ENCODE results near the gene PSME3. TPM values are rescaled to one million over a fixed set of nuclear protein-coding genes. Genes with fewer than 3 reads are reported as not detected.

PSME3 gene, protein sequence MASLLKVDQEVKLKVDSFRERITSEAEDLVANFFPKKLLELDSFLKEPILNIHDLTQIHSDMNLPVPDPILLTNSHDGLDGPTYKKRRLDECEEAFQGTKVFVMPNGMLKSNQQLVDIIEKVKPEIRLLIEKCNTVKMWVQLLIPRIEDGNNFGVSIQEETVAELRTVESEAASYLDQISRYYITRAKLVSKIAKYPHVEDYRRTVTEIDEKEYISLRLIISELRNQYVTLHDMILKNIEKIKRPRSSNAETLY
- total RNA-seq (2014; rRNA removed; shearing (Covaris generic)), result 178 and 201 TPM in 2 replicates
- 85.2 and 93.5 TPM in 2 replicates for polyA plus RNA-seq (2016; fragmentation: Nextera tagmentation; extraction: Ambion mirVana)
- long read RNA-seq, transcript PSME3-210 (11 exons, 998 nt), result major isoform, 38 of 60 reads
- long read RNA-seq, partial matches to known transcripts, result 4 of 60 reads
- long read RNA-seq, other reads (novel, unspliced or antisense), result 18 of 60 reads

DNA sequence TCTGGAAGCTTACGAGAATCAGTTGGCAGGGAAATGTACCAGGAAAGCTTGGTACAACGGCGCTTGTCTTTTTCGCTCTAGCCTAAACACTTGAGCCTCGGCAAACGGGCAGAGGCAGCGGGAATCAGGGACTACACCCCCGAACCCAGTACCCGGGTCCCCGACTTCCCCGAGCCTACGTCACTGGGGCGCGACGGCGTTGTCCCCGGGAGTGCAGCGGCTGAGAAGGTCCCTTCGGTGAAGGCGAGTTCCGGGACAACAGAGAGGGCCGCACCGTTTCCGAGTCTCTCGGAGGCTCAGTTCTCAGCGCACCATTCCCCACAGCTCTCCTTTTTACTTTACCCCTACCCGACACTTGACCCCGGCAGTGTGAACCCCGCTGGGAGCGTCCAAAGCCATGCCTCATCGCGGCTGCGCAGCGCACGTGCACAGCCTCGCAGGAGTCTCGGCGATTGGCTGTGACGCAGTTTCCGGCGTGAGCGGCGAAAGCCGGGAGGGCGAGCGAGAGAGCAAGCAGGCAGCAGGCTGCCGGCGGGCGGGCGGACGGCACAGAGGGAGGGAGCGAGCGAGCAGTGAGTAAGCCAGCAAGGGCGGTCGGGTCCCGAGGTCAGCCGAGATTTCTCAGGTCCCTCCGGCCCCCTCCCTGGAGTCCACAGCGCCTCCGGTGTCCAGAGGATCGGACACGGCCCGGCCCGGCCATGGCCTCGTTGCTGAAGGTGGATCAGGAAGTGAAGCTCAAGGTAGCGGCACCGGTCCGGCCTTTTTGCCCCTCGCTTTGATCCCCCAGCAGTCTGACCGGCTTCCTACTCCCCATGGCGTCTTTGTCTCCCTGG is at the start of gene PSME3:
Gene PSME3 (plus strand): TSS at position 464 of the 833 bp plus-strand sequence. CDS start 235 bp downstream, at position 699.
- H3K36me3 Mint-ChIP-seq (ENCODE audit: low read depth), result peaks cover 39% of the 10 kb centered on the region
- Histone ChIP-seq H4K20me1 (replicated peaks; ENCODE audit: insufficient read depth) (peaks cover 8% of the 10 kb centered on the region; the same call in 1 of the 2 replicates), H3K9me2 (ENCODE audit: insufficient read depth) (no peaks in the 10 kb centered on the region), H3F3A (replicated peaks; ENCODE audit: low read depth) (no peaks in the 10 kb centered on the region; the same call in 1 of the 2 replicates), H3K4me1 (ENCODE audit: insufficient read depth) (peaks cover 5% of the 10 kb centered on the region; the same call in 1 of the 2 replicates), H3K4me3 (peak within 1 kb of the TSS; percentile 99), H3K79me2 (replicated peaks; ENCODE audit: insufficient read depth) (peaks cover 30% of the 10 kb centered on the region), H3K36me3 (ENCODE audit: insufficient read depth) (peaks cover 29% of the 10 kb centered on the region), H3K27ac (ENCODE audit: low read depth) (peak within 1 kb of the TSS; percentile 95), H2AFZ (peak within 1 kb of the TSS; percentile 53), H3K27me3 (ENCODE audit: insufficient read depth) (no peaks in the 10 kb centered on the region), H3K4me2 (peak within 1 kb of the TSS; percentile 100)
- peak within 1 kb of the TSS; percentile 95 for H3K4me3 Mint-ChIP-seq
- peak; percentile 95 for DNase-seq (ENCODE audit: low spot score)
- H3K9me3 Mint-ChIP-seq, result no peaks in the 10 kb centered on the region
- peak within 1 kb of the TSS; percentile 100 for H3K27ac Mint-ChIP-seq
- peaks cover 16% of the 10 kb centered on the region for H3K4me1 Mint-ChIP-seq
- TF ChIP-seq CREB1 (CRISPR knock-in tag; IDR thresholded peaks at IDR 0.05; ENCODE audit: low read depth), result peak; percentile 97
- TF ChIP-seq, protein P1, sequence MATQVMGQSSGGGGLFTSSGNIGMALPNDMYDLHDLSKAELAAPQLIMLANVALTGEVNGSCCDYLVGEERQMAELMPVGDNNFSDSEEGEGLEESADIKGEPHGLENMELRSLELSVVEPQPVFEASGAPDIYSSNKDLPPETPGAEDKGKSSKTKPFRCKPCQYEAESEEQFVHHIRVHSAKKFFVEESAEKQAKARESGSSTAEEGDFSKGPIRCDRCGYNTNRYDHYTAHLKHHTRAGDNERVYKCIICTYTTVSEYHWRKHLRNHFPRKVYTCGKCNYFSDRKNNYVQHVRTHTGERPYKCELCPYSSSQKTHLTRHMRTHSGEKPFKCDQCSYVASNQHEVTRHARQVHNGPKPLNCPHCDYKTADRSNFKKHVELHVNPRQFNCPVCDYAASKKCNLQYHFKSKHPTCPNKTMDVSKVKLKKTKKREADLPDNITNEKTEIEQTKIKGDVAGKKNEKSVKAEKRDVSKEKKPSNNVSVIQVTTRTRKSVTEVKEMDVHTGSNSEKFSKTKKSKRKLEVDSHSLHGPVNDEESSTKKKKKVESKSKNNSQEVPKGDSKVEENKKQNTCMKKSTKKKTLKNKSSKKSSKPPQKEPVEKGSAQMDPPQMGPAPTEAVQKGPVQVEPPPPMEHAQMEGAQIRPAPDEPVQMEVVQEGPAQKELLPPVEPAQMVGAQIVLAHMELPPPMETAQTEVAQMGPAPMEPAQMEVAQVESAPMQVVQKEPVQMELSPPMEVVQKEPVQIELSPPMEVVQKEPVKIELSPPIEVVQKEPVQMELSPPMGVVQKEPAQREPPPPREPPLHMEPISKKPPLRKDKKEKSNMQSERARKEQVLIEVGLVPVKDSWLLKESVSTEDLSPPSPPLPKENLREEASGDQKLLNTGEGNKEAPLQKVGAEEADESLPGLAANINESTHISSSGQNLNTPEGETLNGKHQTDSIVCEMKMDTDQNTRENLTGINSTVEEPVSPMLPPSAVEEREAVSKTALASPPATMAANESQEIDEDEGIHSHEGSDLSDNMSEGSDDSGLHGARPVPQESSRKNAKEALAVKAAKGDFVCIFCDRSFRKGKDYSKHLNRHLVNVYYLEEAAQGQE (IDR thresholded peaks at IDR 0.05; ENCODE audit: unreplicated experiment), result peak; percentile 26
- TF ChIP-seq, protein P2, sequence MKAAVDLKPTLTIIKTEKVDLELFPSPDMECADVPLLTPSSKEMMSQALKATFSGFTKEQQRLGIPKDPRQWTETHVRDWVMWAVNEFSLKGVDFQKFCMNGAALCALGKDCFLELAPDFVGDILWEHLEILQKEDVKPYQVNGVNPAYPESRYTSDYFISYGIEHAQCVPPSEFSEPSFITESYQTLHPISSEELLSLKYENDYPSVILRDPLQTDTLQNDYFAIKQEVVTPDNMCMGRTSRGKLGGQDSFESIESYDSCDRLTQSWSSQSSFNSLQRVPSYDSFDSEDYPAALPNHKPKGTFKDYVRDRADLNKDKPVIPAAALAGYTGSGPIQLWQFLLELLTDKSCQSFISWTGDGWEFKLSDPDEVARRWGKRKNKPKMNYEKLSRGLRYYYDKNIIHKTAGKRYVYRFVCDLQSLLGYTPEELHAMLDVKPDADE (IDR thresholded peaks at IDR 0.05), result peak; percentile 67; the same call in 1 of the 2 replicates
- no peak for TF ChIP-seq ZNF331 (CRISPR knock-in tag; IDR thresholded peaks at IDR 0.05; ENCODE audit: low read depth)
- TF ChIP-seq POLR2AphosphoS5 (IDR thresholded peaks at IDR 0.05; ENCODE audit: low read depth), result peak; percentile 98
- peak; percentile 93 for ATAC-seq
- H3K27me3 Mint-ChIP-seq (ENCODE audit: insufficient read depth, low read depth, poor library complexity), result peaks cover 10% of the 10 kb centered on the region

DNA sequence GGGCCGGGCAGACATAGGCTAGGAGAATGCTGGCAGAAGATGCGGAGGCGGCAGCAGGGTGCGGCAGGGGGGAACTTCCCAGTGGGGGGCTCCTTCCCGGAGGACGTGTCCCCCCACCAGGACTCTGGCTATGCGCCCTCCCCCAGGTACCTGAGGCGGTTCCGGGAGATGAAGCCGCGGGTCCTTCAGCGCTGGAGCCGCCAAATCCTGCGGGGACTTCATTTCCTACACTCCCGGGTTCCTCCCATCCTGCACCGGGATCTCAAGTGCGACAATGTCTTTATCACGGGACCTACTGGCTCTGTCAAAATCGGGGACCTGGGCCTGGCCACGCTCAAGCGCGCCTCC is 49.4 kb upstream of the PSME3 start:
- H3K36me3 Mint-ChIP-seq (ENCODE audit: low read depth), result peaks cover 10% of the 10 kb centered on the region; the same call in 1 of the 3 replicates
- DNase-seq (ENCODE audit: low spot score) (no peak), ATAC-seq (no peak)
- no peaks in the 10 kb centered on the region; the same call in 2 of the 3 replicates for H3K9me3 Mint-ChIP-seq
- H3F3A ChIP-seq (replicated peaks; ENCODE audit: low read depth), result peaks cover 12% of the 10 kb centered on the region; the same call in 1 of the 2 replicates
- no peak overlapping the region for H3K27ac ChIP-seq (ENCODE audit: low read depth)
- peaks cover 34% of the 10 kb centered on the region for H3K27me3 ChIP-seq (ENCODE audit: insufficient read depth)
- H3K9me2 ChIP-seq (ENCODE audit: insufficient read depth), result no peaks in the 10 kb centered on the region
- H2AFZ ChIP-seq, result no peak overlapping the region
- no peaks in the 10 kb centered on the region for H3K36me3 ChIP-seq (ENCODE audit: insufficient read depth)
- peaks cover 44% of the 10 kb centered on the region for H3K27me3 Mint-ChIP-seq (ENCODE audit: insufficient read depth, low read depth, poor library complexity)
- H3K79me2 ChIP-seq (replicated peaks; ENCODE audit: insufficient read depth), result no peaks in the 10 kb centered on the region
- H4K20me1 ChIP-seq (replicated peaks; ENCODE audit: insufficient read depth), result no peaks in the 10 kb centered on the region
- H3K4me3 Mint-ChIP-seq, result no peak overlapping the region
- peaks cover 21% of the 10 kb centered on the region; the same call in 1 of the 2 replicates for H3K4me1 ChIP-seq (ENCODE audit: insufficient read depth)
- peaks cover 24% of the 10 kb centered on the region for H3K4me1 Mint-ChIP-seq
- H3K27ac Mint-ChIP-seq, result no peak overlapping the region
- H3K4me2 ChIP-seq, result no peak overlapping the region
- H3K4me3 ChIP-seq, result no peak overlapping the region
- TF ChIP-seq CREB1 (CRISPR knock-in tag; IDR thresholded peaks at IDR 0.05; ENCODE audit: low read depth), result no peak
- TF ChIP-seq, protein P3, sequence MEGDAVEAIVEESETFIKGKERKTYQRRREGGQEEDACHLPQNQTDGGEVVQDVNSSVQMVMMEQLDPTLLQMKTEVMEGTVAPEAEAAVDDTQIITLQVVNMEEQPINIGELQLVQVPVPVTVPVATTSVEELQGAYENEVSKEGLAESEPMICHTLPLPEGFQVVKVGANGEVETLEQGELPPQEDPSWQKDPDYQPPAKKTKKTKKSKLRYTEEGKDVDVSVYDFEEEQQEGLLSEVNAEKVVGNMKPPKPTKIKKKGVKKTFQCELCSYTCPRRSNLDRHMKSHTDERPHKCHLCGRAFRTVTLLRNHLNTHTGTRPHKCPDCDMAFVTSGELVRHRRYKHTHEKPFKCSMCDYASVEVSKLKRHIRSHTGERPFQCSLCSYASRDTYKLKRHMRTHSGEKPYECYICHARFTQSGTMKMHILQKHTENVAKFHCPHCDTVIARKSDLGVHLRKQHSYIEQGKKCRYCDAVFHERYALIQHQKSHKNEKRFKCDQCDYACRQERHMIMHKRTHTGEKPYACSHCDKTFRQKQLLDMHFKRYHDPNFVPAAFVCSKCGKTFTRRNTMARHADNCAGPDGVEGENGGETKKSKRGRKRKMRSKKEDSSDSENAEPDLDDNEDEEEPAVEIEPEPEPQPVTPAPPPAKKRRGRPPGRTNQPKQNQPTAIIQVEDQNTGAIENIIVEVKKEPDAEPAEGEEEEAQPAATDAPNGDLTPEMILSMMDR (conservative IDR thresholded peaks at IDR 0.05; ENCODE audit: low read depth in 2 of 2), result no peak
- TF ChIP-seq, protein P2 (IDR thresholded peaks at IDR 0.05), result no peak
- no peak for TF ChIP-seq EZH2phosphoT487 (IDR thresholded peaks at IDR 0.05; ENCODE audit: unreplicated experiment)
- TF ChIP-seq ZNF331 (CRISPR knock-in tag; IDR thresholded peaks at IDR 0.05; ENCODE audit: low read depth), result no peak
- TF ChIP-seq, protein P1 (IDR thresholded peaks at IDR 0.05; ENCODE audit: unreplicated experiment), result no peak
- TF ChIP-seq ZNF114 (CRISPR knock-in tag; IDR thresholded peaks at IDR 0.05), result no peak

Data from GM23338 (cell line).